ENCODE measurements around the gene SELENOM. TPM values are rescaled to one million over a fixed set of nuclear protein-coding genes. Genes with fewer than 3 reads are reported as not detected.

Gene SELENOM
- total and polyA plus RNA-seq, 2 of the 8 experiments (the other 6 are each of a cell fraction or from before 2014, with no cell fraction given), result 22.7 to 40.0 TPM

- Histone ChIP-seq H4K91ac (replicated peaks; ENCODE audit: insufficient read length, low read length) (peak within 1 kb of the TSS; percentile 98), H3K18ac (ENCODE audit: extremely low read depth, low read length) (peak within 1 kb of the TSS; percentile 93), H3K27ac (ENCODE audit: low read depth, low read length) (peak within 1 kb of the TSS; percentile 59), H3K14ac (ENCODE audit: insufficient read length) (peak within 1 kb of the TSS; percentile 67), H3K4me2 (ENCODE audit: insufficient read depth in 1 of 2, low read depth in 2 of 2, low read length in 2 of 2) (peak within 1 kb of the TSS; percentile 87 to 99), H2BK120ac (replicated peaks; ENCODE audit: low read depth, low read length) (peak within 1 kb of the TSS; percentile 93), H2BK15ac (ENCODE audit: low read length) (peak within 1 kb of the TSS; percentile 92), H4K8ac (ENCODE audit: extremely low read depth, insufficient read depth, low read length) (peak within 1 kb of the TSS; percentile 90), H3K4me3 (ENCODE audit: extremely low read depth in 1 of 4, insufficient read depth in 2 of 4, low read depth in 3 of 4, low read length in 4 of 4) (peak within 1 kb of the TSS; percentile 50 to 77 (median 55)), H3K79me1 (ENCODE audit: low read depth, low read length) (peaks cover 15% of the 10 kb centered on the region; the same call in 1 of the 2 replicates), H2AK5ac (ENCODE audit: low read depth, low read length) (peak within 1 kb of the TSS; percentile 92), H3K56ac (replicated peaks; ENCODE audit: insufficient read length, low read depth, low read length) (peak within 1 kb of the TSS; percentile 93), H4K20me1 (replicated peaks in 1 of 2; ENCODE audit: control insufficient read depth in 1 of 2, insufficient read depth in 2 of 2, low read length in 2 of 2) (peaks cover 4 to 15% of the 10 kb centered on the region in 2 experiments), H2BK5ac (ENCODE audit: low read depth, low read length) (peak within 1 kb of the TSS; percentile 93), H4K5ac (ENCODE audit: insufficient read length, low read depth, low read length) (peak within 1 kb of the TSS; percentile 42), H3K4me1 (replicated peaks in 1 of 4; ENCODE audit: control insufficient read depth in 3 of 4, insufficient read depth in 4 of 4, low read length in 3 of 4) (peaks cover 7 to 25% (median 17%) of the 10 kb centered on the region in 4 experiments), H3K23ac (ENCODE audit: insufficient read length) (no peak within 1 kb of the TSS), H3K27me3 (replicated peaks in 1 of 4; ENCODE audit: control insufficient read depth in 3 of 4, extremely low read depth in 1 of 4, insufficient read depth in 3 of 4, low read length in 3 of 4) (0 out of 7 replicates have a peak, but pooled peaks cover 0 to 3% (median 0%) of the 10 kb centered on the region in 4 experiments), H3K23me2 (ENCODE audit: low read depth, low read length) (peaks cover 12% of the 10 kb centered on the region), H2AFZ (ENCODE audit: low read length) (no peak within 1 kb of the TSS), H2BK20ac (ENCODE audit: low read length) (peak within 1 kb of the TSS; percentile 97), H3K36me3 (ENCODE audit: control insufficient read depth in 2 of 4, insufficient read depth in 4 of 4, low read length in 3 of 4) (peaks cover 6 to 18% (median 9%) of the 10 kb centered on the region in 4 experiments; a peak in 7 of 8 replicates), H2BK12ac (ENCODE audit: low read depth, low read length) (peak within 1 kb of the TSS; percentile 99), H3K4ac (replicated peaks; ENCODE audit: insufficient read length, low read depth, low read length) (peak within 1 kb of the TSS; percentile 96), H3K79me2 (ENCODE audit: control insufficient read depth in 1 of 2, insufficient read depth in 2 of 2, low read length in 2 of 2) (peaks cover 0 to 20% of the 10 kb centered on the region in 2 experiments; a peak in 3 of 4 replicates), H3K9ac (replicated peaks in 1 of 4; ENCODE audit: extremely low read depth in 1 of 4, low read depth in 3 of 4, low read length in 3 of 4) (peak within 1 kb of the TSS; percentile 55 to 69 (median 65)), H3K9me3 (ENCODE audit: insufficient read depth in 2 of 2, low read depth in 1 of 2, low read length in 1 of 2) (no peaks in the 10 kb centered on the region)
- 6% methylated on average over 22 of the region's 24 CpGs; no CpG with 5 or more reads in 1 of the 2 experiments for WGBS, 2 experiments (ENCODE audit: extremely low coverage in 1 of 2, insufficient coverage in 1 of 2, insufficient read length in 1 of 2, insufficient replicate concordance in 2 of 2, low coverage in 1 of 2, low lambda C conversion rate in 2 of 2, missing lambda C conversion rate in 1 of 2)
- POLR2A ChIA-PET (ENCODE audit: partially characterized antibody), result interaction anchor here (0.6 to 2.7 kb wide), 10 partner anchors 9 to 56 kb away, joined by 3 to 12 read pairs (median 4); partner anchors contain the start of gene SELENOM
- peak; percentile 85 to 91 for DNase-seq (ENCODE audit: low read depth in 1 of 2, low spot score in 2 of 2)
- CTCF ChIA-PET (ENCODE audit: partially characterized antibody), result interaction anchor here (0.5 to 6.1 kb wide), 17 partner anchors 8 to 158 kb away, joined by 3 to 49 read pairs (median 4); partner anchors contain the start of gene SELENOM
- FAIRE-seq, result peak; percentile 94
- TF ChIP-seq GABPA (IDR thresholded peaks at IDR 0.05; ENCODE audit: borderline replicate concordance, insufficient read depth, low read length), result 0 out of 2 replicates have a peak, but pooled peaks have one; percentile 50
- no peak for TF ChIP-seq RFX5 (IDR thresholded peaks at IDR 0.05; ENCODE audit: borderline replicate concordance, low read depth, low read length)
- no peak for TF ChIP-seq BACH1 (IDR thresholded peaks at IDR 0.05; ENCODE audit: low read length)
- no peak for TF ChIP-seq YY1 (IDR thresholded peaks at IDR 0.05; ENCODE audit: low read depth, low read length)
- no peak for TF ChIP-seq GTF2F1 (IDR thresholded peaks at IDR 0.05; ENCODE audit: borderline replicate concordance, low read depth, low read length)
- no peak for TF ChIP-seq POU5F1 (IDR thresholded peaks at IDR 0.05; ENCODE audit: low read depth, low read length)
- TF ChIP-seq CEBPB (IDR thresholded peaks at IDR 0.05; ENCODE audit: low read depth, low read length), result no peak
- TF ChIP-seq SAP30 (IDR thresholded peaks at IDR 0.05; ENCODE audit: insufficient read depth, insufficient replicate concordance, low read length), result no peak
- TF ChIP-seq POLR2A (IDR thresholded peaks at IDR 0.05; ENCODE audit: control extremely low read depth in 1 of 2, low read depth in 2 of 2, low read length in 2 of 2), result peak in 1 of 2 experiments; percentile 81; a peak in 2 of 3 replicates
- no peak for TF ChIP-seq CBX8 (IDR thresholded peaks at IDR 0.05; ENCODE audit: borderline replicate concordance, low read depth, low read length)
- TF ChIP-seq SIX5 (IDR thresholded peaks at IDR 0.05; ENCODE audit: low read depth, low read length), result no peak
Observed at GRCh38 chr22:31139866-31140716, 32.7 kb upstream of the SELENOM start, which contains the start of gene PLA2G3. TSS of gene PLA2G3 (minus strand) at chr22:31140508. CDS start at chr22:31140354, 154 bp downstream.
